Endometrial microvascular endothelial cells (primary cell): ENCODE data around the gene NT5DC2. TPM values are rescaled to one million over a fixed set of nuclear protein-coding genes. Genes with fewer than 3 reads are reported as not detected.

ENCODE experiments used
- in situ Hi-C: cut with HindIII; loops from 2 replicates; pipeline ENCODE4 v1.10.0; 2017; ENCODE audit warnings: low sequenced_read_pairs, low pct_unique_long_range_greater_than_20kb; ENCODE audit errors: inconsistent ontology term
- total RNA-seq: library from RNA; depleted of rRNA; stranded (reverse); fragments of >200 nt; gene quantifications from one replicate; pipeline ENCODE4 v1.2.3, GENCODE V29; 2015; ENCODE audit errors: inconsistent ontology term

NT5DC2 gene
- total RNA-seq, 1 donor from 2014 or later = 70.2 TPM

- in situ Hi-C loops = no loop called here
Measured at GRCh38 chr3:52495777-52496602, 37.7 kb downstream of the NT5DC2 start.

GRCh38 chr3:52494886-52495495 is 38.7 kb downstream of the NT5DC2 start, which contains the start of gene STAB1:
Gene STAB1, plus strand, starts transcription at chr3:52495338. Its CDS starts 76 bp downstream, at chr3:52495414.
- in situ Hi-C loops = no loop called here

GRCh38 chr3:52494445-52494844 is 39.2 kb downstream of the NT5DC2 start:
- in situ Hi-C loops = no loop called here

GRCh38 chr3:52493232-52494017 is 40.2 kb downstream of the NT5DC2 start:
- in situ Hi-C loops = no loop called here

DNA sequence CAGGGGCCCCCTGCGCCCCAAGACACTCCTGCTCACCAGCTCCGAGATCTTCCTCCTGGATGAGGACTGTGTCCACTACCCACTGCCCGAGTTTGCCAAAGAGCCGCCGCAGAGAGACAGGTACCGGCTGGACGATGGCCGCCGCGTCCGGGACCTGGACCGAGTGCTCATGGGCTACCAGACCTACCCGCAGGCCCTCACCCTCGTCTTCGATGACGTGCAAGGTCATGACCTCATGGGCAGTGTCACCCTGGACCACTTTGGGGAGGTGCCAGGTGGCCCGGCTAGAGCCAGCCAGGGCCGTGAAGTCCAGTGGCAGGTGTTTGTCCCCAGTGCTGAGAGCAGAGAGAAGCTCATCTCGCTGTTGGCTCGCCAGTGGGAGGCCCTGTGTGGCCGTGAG is 41.6 kb downstream of the NT5DC2 start:
- in situ Hi-C loops = no loop called here

DNA sequence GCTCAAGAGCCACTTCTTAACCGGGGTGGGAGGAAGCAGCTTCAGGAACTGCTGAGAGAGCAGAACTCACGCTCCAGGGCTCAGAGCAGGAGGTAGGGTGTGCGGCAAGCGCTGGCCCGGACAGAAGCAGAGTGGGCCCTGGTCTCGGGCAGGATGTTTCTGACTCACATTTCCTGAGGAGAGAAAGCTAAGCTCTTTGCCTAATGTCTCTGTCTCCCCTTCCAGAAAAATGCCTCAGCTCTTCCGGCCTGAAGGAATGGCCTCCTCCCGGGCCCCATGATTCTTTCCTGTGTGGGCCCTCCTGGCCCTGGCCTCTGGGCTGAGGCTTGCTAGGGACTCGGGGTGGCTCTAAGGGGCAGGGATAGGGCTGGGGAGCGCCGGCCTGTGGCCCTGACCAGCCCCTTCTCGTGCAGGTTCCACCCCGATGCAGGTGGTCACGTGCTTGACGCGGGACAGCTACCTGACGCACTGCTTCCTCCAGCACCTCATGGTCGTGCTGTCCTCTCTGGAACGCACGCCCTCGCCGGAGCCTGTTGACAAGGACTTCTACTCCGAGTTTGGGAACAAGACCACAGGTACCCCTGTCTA is 42.6 kb downstream of the NT5DC2 start:
- in situ Hi-C loops = no loop called here

DNA sequence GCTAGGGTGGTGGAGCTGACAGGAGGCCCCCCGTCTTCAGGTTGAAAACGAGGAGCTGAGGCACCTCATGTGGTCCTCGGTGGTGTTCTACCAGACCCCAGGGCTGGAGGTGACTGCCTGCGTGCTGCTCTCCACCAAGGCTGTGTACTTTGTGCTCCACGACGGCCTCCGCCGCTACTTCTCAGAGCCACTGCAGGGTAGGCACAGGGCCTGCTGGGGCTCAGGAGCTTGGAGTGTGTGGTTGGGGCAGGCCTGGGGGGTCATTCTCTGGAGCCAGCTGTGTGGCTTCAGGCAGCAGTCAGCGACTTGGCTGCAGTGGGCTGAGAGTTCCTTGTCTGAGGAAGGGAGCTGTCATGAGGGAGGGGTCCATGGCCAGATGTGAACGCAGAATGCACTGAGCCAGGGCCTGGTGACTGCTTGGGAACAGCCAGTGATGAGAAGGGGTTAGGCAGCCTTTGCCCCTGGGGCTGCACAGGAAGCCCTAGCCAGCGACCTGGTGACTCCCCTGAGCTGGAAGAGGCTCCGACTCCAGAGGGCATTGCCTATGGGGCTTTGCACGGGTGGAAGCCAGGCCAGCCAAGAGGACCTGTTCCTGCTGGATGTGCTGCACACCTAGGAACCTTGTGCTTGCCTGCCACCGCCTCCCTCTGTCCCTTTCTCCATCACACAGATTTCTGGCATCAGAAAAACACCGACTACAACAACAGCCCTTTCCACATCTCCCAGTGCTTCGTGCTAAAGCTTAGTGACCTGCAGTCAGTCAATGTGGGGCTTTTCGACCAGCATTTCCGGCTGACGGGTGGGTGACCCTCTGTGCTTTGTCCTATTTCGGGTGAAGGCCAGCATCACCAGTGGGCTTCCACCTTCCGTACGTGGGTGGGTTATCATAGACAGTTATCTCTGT is 43.4 kb downstream of the NT5DC2 start:
- in situ Hi-C loops = no loop called here

DNA sequence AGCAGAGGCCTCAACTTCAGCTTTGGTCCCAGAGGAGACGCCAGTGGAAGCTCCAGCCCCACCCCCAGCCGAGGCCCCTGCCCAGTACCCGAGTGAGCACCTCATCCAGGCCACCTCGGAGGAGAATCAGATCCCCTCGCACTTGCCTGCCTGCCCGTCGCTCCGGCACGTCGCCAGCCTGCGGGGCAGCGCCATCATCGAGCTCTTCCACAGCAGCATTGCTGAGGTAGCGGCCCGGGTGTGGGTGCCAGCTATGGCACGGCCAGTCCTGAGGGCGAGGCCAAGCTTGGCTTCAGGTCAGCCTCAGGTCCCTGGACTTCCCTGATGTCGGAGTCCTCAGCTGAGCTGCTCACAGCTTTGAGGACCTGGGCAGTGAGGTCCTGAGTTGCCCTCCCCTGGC is 44.2 kb downstream of the NT5DC2 start:
- in situ Hi-C loops = no loop called here

GRCh38 chr3:52488746-52489145 is 44.9 kb downstream of the NT5DC2 start:
- in situ Hi-C loops = no loop called here

GRCh38 chr3:52487788-52488691 is 45.6 kb downstream of the NT5DC2 start:
- in situ Hi-C loops = no loop called here

DNA sequence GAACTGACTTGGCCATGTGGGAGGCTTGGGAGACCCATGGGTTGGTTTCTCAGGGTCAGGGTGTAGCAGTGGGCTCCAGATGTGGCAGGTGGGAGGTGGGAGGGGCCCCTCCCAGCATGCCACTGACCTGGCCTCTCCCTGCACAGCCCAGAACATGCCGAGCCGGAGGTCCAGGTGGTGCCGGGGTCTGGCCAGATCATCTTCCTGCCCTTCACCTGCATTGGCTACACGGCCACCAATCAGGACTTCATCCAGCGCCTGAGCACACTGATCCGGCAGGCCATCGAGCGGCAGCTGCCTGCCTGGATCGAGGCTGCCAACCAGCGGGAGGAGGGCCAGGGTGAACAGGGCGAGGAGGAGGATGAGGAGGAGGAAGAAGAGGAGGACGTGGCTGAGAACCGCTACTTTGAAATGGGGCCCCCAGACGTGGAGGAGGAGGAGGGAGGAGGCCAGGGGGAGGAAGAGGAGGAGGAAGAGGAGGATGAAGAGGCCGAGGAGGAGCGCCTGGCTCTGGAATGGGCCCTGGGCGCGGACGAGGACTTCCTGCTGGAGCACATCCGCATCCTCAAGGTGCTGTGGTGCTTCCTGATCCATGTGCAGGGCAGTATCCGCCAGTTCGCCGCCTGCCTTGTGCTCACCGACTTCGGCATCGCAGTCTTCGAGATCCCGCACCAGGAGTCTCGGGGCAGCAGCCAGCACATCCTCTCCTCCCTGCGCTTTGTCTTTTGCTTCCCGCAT is 46.4 kb downstream of the NT5DC2 start:
- in situ Hi-C loops = no loop called here

GRCh38 chr3:52484680-52485461 is 48.8 kb downstream of the NT5DC2 start:
- in situ Hi-C loops = no loop called here

- in situ Hi-C loops = no loop called here
Measured at GRCh38 chr3:52483577-52484381, 49.9 kb downstream of the NT5DC2 start.

GRCh38 chr3:52483081-52483480 is 50.6 kb downstream of the NT5DC2 start:
- in situ Hi-C loops = no loop called here

DNA sequence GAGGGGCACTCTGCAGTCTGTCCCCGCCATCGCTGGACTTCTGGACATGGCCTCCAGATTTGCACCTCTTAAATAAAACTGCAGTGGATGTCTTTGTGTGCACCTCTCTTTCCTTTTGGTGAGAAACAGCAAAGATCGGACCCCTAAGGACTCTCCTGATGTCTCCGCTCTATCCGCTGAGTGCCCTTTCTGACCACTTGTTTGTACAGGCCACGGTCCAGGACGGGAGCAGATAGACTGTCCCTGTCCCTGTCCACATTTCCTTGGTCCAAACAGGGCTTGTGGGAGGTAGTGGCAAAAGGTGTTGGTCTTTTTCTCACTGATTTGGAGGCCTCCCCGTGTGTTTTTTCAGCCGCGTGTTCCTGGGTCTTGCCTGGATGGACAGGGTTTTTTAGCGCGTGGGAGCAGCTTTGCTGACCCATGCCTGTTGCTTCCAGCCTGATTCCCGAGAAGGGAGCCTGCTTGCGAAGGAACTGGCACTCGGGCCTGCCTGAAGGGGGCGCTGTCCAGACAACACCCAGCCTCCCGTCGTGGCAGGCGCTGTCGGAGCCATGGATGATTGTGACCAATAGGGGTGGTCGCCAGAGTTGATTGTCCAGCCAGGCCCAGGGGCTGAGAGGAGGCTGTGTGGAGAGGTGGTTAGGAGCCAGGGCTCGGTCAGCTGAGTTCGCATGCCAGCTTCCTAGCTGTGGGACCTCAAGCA is 51.7 kb downstream of the NT5DC2 start:
- in situ Hi-C loops = no loop called here
